NT2/D1 (cell line): ENCODE results near the gene KATNIP.

Source experiments
- YY1 ChIP-seq: IDR thresholded peaks from 2 replicates; pipeline ENCODE4 v1.6.1; 2011; ENCODE audit not compliant: insufficient read length, insufficient read depth
- ZNF274 ChIP-seq: IDR thresholded peaks from 2 replicates; pipeline ENCODE4 v1.6.1; 2011; ENCODE audit warnings: mild to moderate bottlenecking, low read depth, low read length

- TF ChIP-seq YY1: no peak
- TF ChIP-seq ZNF274: no peak
Observed at GRCh38 chr16:27515874-27516353, 34.0 kb upstream of the KATNIP start.
